GM19397 (cell line): ENCODE data around the gene MAN1A2.
"Not testable (repeated sequence)": the region's sequence is repeated elsewhere in the genome, so short reads cannot be mapped to it uniquely, and the experiment has no call there.

Experiments
- ATAC-seq: cut with Tn5 transposase; IDR thresholded peaks from one replicate; pipeline ENCODE4 v1.9.1; 2021; ENCODE audit warnings: mild to moderate bottlenecking, moderate library complexity; ENCODE audit not compliant: unreplicated experiment

The MAN1A2 gene

DNA sequence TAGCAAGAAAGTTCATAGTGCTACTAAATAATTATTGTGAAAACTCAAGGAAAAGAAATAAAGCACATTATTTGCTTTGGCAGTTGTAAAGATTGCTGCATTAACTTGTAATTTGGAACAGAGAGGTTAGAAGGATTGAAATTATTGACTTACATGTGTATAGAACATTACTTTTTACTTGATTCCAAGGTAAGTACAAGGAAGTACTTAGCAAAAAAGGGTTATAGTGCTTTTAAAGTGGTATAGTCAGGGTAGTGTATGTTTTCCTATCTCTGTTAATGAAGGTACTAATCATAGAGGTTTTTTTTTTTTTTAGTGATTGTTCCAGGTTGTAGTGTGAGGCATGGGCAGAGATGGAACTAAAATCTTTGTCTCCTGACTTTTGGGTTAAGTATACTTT is 29.4 kb downstream of the MAN1A2 start:
- ATAC-seq: no peak

DNA sequence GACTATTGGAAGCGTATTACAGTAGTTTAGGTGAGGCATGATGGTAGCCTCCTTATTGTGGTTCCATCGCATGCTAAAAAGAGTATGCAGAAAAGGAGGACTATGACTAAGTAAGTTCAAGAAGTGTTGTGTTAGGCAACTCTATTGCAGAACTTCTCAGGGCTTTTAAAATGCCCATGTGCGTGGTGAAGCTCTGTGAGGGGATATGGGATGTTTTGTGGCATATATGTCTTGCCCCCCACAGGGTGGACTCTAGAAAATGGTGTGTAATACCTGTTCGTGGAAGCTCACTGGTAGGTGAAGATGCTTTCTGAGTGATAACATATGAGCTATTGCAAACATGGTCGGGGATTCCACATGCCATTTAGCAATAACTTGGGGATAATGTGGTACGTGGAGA is 31.7 kb downstream of the MAN1A2 start:
- no peak for ATAC-seq

DNA sequence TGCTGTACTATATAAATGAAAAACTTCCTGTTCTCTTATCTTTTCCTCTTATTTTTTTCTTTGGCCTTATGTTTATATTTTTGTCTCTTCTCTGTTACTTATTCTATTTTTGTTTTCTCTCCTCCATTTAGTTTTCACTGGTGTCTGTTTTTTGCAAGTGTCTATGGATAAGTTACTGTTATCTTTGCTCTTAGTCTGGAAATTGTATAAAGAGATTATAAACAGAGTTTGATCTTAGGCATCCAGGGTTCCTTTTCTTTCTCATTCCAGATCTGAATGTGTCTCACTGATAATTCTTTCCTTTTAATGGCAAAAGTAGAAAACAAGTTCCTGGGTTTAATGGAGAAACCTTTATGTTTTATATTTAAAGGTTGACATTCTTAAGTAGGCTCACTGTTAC is 34.5 kb downstream of the MAN1A2 start:
- no peak for ATAC-seq

DNA sequence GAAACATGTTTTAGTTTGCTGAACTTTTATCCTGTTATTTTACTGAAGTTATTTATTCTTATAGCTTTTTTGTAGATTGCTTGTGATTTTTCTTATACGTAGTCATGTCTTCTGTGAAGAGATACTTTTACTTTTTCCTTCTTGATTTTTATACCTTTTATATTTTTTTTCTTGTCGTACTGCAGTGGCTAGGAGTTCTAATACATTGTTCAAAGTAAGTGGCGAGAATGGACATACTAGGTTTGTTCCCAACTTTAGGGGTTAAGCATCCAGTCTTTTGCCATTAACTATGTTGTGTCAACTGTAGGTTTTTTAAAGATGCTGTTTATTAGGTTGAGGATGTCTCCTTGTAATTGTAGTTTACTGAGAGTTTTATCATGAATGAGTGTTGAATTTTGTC is 36.3 kb downstream of the MAN1A2 start:
- no peak for ATAC-seq

GRCh38 chr1:117405042-117405441 is 37.8 kb downstream of the MAN1A2 start:
- no peak for ATAC-seq

GRCh38 chr1:117412472-117412871 is 45.2 kb downstream of the MAN1A2 start:
- ATAC-seq: no peak

DNA sequence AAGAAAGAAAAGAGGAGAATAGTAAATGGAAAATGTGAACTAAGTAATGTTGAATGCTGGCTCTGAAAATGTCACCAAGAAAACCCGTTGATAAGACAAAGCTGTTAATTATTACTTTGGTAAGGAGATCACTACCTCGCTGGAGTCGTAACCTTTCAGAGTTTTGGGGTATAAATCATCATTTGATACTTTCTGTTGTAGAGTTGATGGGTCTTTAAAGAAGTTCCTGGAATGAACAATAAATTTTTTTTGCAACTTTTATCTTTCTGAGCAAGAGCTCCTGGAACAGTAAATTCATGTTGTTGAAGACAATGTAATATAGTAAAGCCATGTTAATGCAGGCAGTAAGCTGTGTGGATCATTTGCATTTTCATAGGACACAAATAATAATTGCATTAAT is 46.2 kb downstream of the MAN1A2 start:
- ATAC-seq: no peak

GRCh38 chr1:117414943-117415342 is 47.7 kb downstream of the MAN1A2 start:
- ATAC-seq: no peak

- ATAC-seq: no peak
Observed at GRCh38 chr1:117416004-117416403, 48.8 kb downstream of the MAN1A2 start.

DNA sequence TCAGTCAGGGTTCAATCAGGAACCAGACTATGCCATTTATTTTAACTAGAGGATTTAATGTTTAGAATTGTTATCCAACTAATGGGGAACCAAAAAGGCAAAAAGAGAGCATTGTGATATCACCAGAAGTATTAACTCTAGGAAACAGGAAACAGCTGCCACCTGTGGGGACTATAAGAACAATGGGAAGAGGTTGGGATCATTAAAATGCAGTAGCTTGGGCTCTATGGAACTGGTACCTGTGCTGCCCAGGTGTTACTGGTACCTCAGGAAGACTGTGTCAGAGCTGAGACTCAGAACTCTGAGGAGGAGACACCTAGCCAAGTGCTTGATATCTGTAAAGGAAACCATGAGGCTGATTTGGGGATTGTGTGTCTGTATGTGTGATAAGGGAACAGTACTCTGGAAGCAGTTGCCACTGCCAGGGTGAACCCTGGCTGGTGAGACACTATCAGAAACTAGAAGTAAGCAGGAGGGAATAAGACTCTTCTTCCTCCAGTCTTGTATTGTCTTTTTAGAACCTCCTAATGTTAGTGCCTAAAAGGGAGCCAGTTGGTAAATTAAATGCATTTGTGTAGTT is 49.4 kb downstream of the MAN1A2 start:
- ATAC-seq: no peak

DNA sequence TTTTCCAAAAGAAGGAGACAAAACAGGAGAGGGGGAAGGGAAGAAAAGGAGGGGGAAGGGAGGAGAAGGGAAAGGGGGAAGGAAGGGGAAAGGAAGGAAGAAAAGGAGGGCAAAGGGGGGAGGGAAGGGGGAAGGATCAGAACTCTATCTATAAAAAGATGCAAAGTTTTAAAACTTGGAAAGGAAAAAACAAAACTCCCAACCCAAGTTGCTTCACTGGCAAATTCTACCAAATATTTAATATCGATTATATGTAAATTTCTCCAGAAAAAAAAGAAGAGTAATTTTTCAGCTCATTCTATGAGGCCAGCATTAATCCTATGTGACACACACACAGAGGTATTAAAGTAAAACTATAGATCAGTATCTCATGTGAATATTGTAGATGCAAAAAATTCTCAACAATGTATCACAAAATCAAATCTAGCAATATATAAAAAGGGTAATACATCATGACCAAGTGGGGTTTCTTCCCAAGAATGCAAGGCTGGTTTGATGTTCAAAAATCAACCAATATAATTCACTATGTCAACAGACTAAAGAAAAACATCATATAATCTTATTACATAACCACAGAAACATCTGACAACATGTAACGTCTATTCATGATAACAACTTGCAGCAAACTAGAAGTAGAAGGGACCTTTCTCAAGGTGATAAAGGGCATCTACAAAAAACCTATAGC is 57.9 kb downstream of the MAN1A2 start:
- ATAC-seq: no peak

DNA sequence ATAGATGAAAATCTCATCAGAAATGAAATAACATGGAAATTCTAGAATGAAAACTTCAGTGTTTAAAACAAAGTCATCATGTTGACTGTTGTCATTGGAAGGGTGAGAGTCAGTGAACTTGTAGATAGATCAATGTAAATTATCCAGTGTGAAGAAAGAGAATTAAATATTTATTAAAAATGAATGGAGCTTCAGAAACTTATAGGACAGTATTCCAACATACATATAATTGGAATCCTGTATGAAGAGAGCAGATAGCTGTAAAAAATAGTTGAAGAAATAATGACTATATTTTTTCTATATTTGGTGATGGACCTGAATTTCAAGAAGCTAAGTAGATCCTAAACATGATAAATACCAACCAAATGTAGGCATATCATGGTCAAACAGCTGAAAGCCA is 60.0 kb downstream of the MAN1A2 start:
- no peak for ATAC-seq

- ATAC-seq: no peak
Observed at GRCh38 chr1:117433943-117434342, 66.7 kb downstream of the MAN1A2 start.

DNA sequence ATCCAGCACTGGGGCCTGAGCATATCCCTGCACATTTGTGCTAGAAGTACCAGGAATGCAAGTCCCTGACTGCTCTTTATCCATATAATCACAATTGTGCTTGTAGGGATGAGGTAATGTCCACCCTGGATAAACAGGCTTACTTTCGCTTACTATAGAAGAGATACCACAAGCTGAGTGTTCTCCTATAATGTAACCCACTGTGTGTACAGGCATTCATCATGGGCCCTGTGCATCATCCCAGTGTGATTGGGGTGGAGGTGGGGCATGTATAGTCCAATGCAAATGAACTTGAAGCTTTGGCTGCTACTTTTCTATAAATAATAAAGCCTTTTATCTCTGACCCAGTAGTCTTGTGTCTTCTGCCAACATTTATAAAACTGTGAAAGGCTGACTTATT is 69.3 kb downstream of the MAN1A2 start:
- ATAC-seq: no peak

DNA sequence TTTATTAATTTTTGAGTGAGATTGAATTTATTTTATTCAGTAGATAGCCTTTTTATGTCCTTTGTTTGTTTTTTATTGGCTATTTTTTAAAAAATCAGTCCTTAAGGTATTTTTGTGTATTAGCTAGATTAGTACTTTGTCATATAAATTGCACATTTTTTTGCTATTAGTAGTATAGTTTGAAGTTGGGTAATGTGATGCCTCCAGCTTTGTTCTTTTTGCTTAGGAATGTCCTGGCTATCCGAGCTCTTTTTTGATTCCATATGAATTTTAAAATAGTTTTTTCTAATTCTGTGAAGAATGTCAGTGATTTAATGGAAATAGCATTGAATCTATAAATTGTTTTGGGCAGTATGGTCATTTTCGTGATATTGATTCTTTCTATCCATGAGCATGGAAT is 80.4 kb downstream of the MAN1A2 start:
- ATAC-seq: no peak

DNA sequence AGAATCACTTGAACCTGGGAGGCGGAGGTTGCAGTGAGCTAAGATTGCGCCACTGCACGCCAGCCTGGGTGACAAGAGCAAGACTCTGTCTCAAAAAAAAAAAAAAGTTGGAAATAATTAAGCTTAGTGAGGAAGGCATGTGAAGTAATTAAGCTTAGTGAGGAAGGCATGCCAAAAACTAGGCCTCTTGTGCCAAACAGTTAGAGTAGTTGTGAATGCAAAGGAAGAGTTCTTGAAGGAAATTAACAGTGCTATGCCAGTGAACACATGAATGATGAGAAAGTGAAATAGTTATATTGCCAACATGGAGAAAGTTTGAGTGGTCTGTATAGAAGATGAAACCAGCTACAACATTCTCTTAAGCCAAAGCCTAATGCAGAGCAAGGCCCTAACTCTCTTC is 85.0 kb downstream of the MAN1A2 start:
- ATAC-seq: no peak

GRCh38 chr1:117453958-117454357 is 86.7 kb downstream of the MAN1A2 start:
- no peak for ATAC-seq

GRCh38 chr1:117458410-117458809 is 91.2 kb downstream of the MAN1A2 start:
- ATAC-seq: not testable (repeated sequence)

DNA sequence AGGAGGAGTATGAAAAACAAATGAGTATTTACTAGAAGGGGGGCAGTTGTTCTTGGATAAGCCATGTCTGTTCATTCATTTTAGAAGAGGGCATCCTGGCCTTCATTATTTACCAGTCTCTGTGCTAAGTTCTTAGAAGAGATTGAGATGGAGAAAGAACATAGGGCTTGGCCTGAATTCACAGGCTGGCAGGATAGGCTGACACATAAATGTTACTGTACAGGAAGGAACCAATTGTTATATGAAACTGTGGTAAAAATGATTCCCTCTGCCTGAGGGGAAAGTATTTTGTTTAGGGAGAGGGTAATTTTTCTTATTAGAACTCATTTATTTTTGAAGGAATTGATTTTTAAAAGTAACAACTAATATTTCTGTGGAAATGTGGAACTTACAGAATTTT is 99.5 kb downstream of the MAN1A2 start:
- no peak for ATAC-seq

DNA sequence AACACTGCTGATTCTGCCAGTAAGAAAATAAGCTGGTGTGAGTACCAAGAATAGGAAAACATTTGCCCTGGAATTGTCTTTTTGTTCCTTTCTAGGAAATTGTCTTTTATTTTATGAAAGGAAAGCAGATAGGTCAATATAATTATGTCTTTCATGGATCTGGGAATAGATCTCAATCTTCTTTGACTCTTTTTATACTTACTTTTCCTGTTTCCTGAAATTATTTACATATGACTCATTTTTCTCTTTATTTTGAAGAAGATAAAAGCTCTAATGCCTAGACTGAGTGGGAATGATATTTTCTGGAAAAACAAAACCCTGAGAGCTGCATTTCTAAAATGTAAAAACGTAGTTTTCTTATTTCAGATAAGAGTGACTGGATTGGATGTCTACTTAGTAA is 100.1 kb downstream of the MAN1A2 start:
- no peak for ATAC-seq

- no peak for ATAC-seq
Observed at GRCh38 chr1:117473063-117473462, 105.8 kb downstream of the MAN1A2 start.

- ATAC-seq: not testable (repeated sequence)
Observed at GRCh38 chr1:117475495-117475894, 108.2 kb downstream of the MAN1A2 start.

- no peak for ATAC-seq
Observed at GRCh38 chr1:117479086-117479485, 111.8 kb downstream of the MAN1A2 start.
